ENCODE measurements around the gene PLD1.

GRCh38 chr3:171838218-171838720, 28.0 kb upstream of the PLD1 start:
- TF ChIP-seq CTCF (IDR thresholded peaks at IDR 0.05 in 8 of 11, conservative IDR thresholded peaks at IDR 0.05 in 3 of 11) (peak in 1 of 11 experiments; percentile 12), POLR2A (IDR thresholded peaks at IDR 0.05) (no peak), POLR2AphosphoS5 (IDR thresholded peaks at IDR 0.05) (no peak)
